HG03342 (cell line): ENCODE measurements around the gene CBX4.
"Not testable (repeated sequence)": the region's sequence is repeated elsewhere in the genome, so short reads cannot be mapped to it uniquely, and the experiment has no call there.

Source experiments
- ATAC-seq: cut with Tn5 transposase; IDR thresholded peaks from one replicate; pipeline ENCODE4 v1.9.1; 2021; ENCODE audit warnings: mild to moderate bottlenecking, moderate library complexity; ENCODE audit not compliant: unreplicated experiment

CBX4 gene

GRCh38 chr17:79861413-79862216, 22.4 kb upstream of the CBX4 start:
- ATAC-seq = no peak

- ATAC-seq = no peak
These were observed 20.7 kb upstream of the CBX4 start for GRCh38 chr17:79859676-79860615.

DNA sequence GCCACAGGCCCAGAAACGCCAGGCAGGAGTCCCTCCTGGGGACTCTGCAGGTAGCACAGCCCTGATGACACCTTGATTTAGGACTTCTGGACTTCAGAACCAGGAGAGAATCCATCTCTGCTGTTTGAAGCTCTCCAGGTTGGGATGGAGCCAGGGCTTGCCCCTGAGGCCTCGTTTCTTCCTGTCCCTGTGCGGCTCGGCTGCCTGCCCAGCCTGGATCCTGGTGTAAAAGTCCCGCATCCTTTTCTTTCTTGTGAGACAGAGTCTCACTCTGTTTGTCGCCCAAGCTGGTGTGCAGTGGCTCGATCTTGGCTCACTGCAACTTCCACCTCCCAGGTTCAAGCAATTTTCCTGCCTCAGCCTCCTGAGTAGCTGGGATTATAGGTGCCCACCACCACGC, 17.9 kb upstream of the CBX4 start:
- no peak for ATAC-seq

DNA sequence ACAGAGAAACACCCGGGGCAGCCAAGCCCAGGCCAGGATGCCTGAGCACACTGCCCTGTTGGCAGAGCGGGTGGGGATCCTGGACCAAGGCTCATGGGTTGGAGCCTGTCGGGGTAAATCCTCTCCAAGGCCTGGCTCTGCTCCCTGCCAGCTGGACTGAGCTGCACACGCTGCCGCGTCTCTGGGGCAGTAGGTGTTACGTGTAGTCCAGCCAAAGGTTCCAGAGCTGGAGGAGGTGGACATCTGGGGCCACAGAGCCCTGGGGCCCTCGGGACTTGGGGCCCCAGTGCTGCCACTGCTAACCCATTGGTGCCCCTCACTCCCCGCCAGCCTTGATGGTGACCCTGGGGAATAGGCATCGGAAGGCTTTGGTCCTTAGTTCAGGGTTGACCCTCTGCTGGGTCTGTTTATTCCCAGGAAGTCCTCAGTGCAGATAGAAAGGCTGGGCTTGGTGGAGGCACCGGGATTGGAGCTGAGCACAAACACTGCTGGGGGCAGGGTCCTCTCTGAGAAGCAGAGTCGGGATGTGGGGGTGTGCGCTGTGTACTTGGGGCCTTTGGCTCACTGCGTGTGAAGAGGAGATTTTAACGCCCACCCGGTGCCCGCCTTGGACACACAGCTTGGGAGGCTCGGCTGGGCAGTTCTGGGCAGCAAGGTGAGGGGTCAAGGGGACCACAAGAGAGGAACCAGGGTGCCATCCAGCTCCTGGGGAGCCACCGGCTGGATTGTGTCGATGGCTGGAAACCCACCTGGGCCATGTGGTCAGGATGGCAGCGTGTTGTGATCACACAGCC, 16.3 kb upstream of the CBX4 start:
- no peak for ATAC-seq

DNA sequence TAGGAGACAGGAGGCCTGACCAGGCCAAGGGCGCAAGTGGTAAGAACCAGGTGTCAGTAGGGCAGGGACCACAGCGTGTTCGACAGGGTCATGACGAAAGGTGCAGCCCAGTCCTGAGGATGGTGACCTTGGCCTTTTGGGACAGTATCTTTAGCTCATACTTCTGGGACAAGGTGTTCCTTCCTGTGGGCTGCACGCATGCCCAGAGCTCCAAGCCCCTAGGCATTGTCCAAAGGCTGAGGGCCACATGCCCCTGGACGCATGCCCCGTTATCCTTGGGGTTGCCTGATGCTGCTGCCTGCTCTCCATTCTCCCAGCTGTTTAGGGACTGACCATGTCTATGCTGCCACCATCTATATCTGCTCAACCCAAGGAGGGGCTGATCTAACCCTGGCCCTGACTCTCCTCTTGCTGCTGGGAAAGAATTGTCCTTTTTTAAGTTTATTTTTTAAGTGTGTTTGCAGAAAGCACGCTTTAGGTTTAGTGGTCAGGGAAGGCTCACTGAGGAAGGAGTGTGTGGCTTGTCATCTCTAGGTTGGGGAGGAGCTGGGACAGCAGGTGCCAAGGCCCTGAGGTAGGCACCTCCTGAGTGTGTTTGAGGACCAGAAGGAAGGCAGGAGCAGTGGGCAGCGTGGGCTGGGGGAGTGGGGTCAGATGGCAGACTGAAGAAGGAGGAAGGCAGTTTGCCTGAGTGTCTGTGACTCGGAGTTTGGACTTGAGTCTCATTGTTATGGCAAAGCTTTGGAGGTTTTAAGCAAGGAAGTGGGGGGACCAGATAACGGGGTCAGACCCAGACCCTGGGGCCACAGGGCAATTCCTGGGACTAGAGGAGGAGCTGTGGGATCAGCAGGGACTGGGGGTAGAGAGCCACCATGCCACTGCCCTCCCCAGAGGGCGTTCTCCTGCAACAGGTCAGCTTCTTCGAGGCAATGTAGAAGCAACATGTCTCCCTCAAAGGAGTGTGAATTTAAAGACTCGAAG, 15.1 kb upstream of the CBX4 start:
- ATAC-seq = no peak

DNA sequence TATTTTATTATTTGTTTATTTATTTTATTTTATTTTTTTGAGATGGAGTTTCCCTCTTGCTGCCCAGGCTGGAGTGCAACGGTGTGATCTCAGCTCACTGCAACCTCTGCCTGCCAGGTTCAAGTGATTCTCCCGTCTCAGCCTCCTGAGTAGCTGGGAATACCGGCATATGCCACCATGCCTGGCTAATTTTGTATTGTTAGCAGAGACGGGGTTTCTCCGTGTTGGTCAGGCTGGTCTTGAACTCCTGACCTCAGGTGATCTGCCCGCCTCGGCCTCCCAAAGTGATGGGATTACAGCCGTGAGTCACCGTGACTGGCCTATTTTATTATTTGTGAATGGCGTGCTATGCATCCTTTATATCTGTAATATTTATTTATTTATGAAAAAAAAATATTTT, 13.9 kb upstream of the CBX4 start:
- ATAC-seq = not testable (repeated sequence)

DNA sequence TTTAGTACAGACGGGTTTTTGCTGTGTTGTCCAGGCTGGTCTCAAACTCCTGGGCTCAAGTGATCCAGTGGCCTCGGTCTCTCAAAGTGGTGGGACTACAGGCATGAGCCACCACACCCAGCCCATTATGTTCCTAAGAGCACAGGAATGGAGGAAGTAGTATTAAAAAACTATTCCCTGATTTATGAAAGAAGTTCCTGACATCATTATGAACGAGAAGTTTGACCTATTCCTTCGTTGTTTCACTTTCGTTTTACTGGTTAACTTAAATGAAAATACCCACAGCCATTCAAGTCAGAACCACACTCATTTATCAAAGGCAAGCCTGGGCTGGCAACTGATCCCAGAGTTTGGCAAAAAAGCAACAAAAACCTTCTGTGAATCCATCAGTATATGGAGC, 13.5 kb upstream of the CBX4 start:
- no peak for ATAC-seq

- ATAC-seq = no peak
These were observed 12.2 kb upstream of the CBX4 start for GRCh38 chr17:79851461-79851817.

GRCh38 chr17:79850571-79851460, 11.6 kb upstream of the CBX4 start:
- ATAC-seq = no peak

DNA sequence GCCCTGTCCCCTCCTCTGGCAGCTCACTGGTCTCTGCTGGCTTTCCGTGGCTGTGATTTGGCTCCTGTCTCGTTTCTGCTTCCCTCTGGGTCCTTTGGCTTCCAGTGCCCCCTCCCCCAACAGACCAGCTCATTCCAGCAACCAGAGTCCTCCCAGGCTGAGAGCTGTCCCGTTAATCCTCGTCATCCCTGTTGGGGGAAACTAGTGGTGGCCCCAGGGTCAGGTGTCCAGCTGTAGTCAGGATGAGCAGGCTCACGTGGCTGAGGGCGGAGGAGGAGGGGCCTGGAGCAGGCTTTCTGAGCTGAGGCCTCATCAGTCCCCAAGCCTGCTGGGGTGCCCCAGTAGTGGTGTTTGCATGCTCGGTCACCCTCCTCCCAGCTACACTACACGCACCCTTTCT, 10.7 kb upstream of the CBX4 start:
- no peak for ATAC-seq

GRCh38 chr17:79848370-79848766, 9.1 kb upstream of the CBX4 start:
- no peak for ATAC-seq

DNA sequence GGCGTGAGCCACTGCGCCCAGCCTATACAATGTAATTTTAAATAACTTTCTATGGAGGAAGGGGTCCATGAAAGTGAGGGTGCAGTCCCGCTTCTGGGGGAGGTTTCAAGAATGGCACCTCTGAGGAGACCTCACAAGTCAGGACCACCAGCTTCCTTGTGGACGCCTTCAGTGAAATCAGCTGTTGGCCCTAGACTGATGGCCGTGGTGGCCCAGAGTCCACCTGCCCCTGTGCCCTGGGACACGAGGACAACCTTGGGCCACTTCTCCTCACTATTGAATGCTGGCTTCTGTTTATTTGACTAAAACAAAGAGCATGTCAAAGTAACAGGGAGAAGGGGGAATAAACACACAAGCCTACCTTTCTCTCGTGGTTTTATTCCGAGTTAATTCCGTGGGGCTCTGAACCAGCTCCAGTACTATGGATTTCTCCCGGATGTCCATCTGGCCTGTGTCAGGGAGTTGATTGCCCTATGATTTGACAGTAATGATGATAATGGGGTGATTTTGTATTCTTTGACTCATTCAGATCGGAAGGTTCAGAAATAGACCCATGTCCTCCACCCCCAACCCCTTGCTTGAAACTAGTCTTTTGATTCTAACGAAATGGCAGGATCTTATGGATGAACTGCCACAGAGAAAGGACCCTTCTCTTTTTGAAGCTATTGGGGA, 8.6 kb upstream of the CBX4 start:
- ATAC-seq = no peak

GRCh38 chr17:79845601-79845949, 6.3 kb upstream of the CBX4 start:
- ATAC-seq = no peak

GRCh38 chr17:79844869-79845600, 5.8 kb upstream of the CBX4 start:
- no peak for ATAC-seq

GRCh38 chr17:79843816-79844800, 4.9 kb upstream of the CBX4 start:
- no peak for ATAC-seq

GRCh38 chr17:79843474-79843815, 4.2 kb upstream of the CBX4 start:
- no peak for ATAC-seq
